Lower lobe of right lung (tissue), 2 donors: ENCODE data around the gene SGCA. TPM values are rescaled to one million over a fixed set of nuclear protein-coding genes. Genes with fewer than 3 reads are reported as not detected.

ENCODE experiments used
- ATAC-seq, 2 donors: fragments of 200-7000 bp; cut with Tn5 transposase; one replicate each; pipeline ENCODE4 v1.9.1; 2020 to 2022; ENCODE audit warnings: mild to moderate bottlenecking in 2 of 2, moderate library complexity in 2 of 2
- DNase-seq: peaks from one replicate; pipeline ENCODE4 v3.0.0-alpha.2; 2020
- H3K27ac ChIP-seq: fragments of 200-600 bp; one replicate; pipeline ENCODE4 v1.8.0; 2022
- H3K27me3 ChIP-seq: fragments of 200-600 bp; one replicate; pipeline ENCODE4 v1.8.0; 2022; ENCODE audit warnings: low read depth
- H3K36me3 ChIP-seq: fragments of 200-600 bp; one replicate; pipeline ENCODE4 v1.8.0; 2022; ENCODE audit warnings: mild to moderate bottlenecking
- H3K4me1 ChIP-seq: fragments of 200-600 bp; one replicate; pipeline ENCODE4 v1.8.0; 2022
- H3K4me3 ChIP-seq: fragments of 200-600 bp; one replicate; pipeline ENCODE4 v1.8.0; 2022; ENCODE audit warnings: mild to moderate bottlenecking
- H3K9me3 ChIP-seq: fragments of 200-600 bp; one replicate; pipeline ENCODE4 v1.8.0; 2022
- intact Hi-C: fragments of 100-400 bp; cut with DNase I; formaldehyde crosslinking; loops from one replicate; pipeline ENCODE4 v1.11.0; 2022
- long read RNA-seq: library from polyadenylated mRNA; unstranded; transcript quantifications from one replicate; pipeline ENCODE4 v2.0.0, GENCODE V29; 2021
- total RNA-seq: library from RNA; stranded (reverse); fragmentation: NEBNext Ultra II Directional; extraction: Animal tissue kit (Norgen Biotek cat#: 25700); gene quantifications from one replicate; pipeline ENCODE4 v1.2.1, GENCODE V29; 2021
- TF ChIP-seq, protein P1 (sequence below): fragments of 200-600 bp; IDR thresholded peaks from one replicate; pipeline ENCODE4 v1.8.0; 2022; ENCODE audit warnings: antibody characterized with exemption, mild to moderate bottlenecking
- donor health status: DM: no; HTN: yes; CAD: no; lungs with severe emphysema.

The SGCA gene
- 9.1 TPM for total RNA-seq
- long read RNA-seq, transcript SGCA-201 (10 exons, 1,432 nt): major isoform, 11 of 18 reads
- long read RNA-seq, partial matches to known transcripts: 6 of 18 reads
- long read RNA-seq, other reads (novel, unspliced or antisense): 1 of 18 reads

DNA sequence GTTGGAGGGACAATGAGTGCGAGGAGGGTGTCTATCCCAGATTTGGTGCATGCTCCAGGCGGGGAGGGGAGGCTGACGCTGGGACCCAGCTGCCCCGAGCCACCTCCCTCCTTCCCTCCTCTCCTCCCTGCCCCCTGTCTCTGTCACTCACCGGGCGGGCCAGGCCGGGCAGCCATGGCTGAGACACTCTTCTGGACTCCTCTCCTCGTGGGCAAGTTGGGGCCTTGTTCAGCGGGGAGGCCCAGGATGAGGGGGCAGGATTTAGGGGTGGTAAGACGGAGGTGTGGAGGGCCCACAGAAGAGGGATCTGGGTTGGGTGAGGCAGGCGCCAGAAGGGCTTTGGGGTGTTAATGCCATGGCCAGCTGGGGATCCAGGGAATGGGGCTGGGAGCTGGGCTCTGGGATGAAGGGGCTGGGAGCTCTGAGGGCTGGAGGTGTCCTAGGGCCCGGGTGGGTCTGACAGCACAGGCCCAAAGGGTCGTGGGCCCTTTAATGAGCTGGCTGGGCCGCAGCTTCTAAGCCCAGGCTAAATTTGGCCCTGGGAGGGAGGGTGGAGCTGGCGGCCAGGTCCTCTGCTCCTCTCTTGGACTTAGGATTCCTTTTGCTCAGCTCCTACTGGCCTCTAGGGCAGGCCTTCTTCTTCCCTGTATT, at the start of gene SGCA:
TSS of gene SGCA (plus strand) at position 139 of the 651 bp plus-strand sequence. CDS start at position 175, 36 bp downstream.
- peak within 1 kb of the TSS; percentile 49 for H3K27ac ChIP-seq
- ATAC-seq (no peak), DNase-seq (no peak)
- intact Hi-C loops: no loop called here
- no peaks in the 10 kb centered on the region for H3K36me3 ChIP-seq
- TF ChIP-seq, protein P1, sequence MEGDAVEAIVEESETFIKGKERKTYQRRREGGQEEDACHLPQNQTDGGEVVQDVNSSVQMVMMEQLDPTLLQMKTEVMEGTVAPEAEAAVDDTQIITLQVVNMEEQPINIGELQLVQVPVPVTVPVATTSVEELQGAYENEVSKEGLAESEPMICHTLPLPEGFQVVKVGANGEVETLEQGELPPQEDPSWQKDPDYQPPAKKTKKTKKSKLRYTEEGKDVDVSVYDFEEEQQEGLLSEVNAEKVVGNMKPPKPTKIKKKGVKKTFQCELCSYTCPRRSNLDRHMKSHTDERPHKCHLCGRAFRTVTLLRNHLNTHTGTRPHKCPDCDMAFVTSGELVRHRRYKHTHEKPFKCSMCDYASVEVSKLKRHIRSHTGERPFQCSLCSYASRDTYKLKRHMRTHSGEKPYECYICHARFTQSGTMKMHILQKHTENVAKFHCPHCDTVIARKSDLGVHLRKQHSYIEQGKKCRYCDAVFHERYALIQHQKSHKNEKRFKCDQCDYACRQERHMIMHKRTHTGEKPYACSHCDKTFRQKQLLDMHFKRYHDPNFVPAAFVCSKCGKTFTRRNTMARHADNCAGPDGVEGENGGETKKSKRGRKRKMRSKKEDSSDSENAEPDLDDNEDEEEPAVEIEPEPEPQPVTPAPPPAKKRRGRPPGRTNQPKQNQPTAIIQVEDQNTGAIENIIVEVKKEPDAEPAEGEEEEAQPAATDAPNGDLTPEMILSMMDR: no peak
- H3K9me3 ChIP-seq: no peaks in the 10 kb centered on the region
- H3K4me3 ChIP-seq: peak within 1 kb of the TSS; percentile 36
- H3K4me1 ChIP-seq: peaks cover 12% of the 10 kb centered on the region
- H3K27me3 ChIP-seq: no peaks in the 10 kb centered on the region

DNA sequence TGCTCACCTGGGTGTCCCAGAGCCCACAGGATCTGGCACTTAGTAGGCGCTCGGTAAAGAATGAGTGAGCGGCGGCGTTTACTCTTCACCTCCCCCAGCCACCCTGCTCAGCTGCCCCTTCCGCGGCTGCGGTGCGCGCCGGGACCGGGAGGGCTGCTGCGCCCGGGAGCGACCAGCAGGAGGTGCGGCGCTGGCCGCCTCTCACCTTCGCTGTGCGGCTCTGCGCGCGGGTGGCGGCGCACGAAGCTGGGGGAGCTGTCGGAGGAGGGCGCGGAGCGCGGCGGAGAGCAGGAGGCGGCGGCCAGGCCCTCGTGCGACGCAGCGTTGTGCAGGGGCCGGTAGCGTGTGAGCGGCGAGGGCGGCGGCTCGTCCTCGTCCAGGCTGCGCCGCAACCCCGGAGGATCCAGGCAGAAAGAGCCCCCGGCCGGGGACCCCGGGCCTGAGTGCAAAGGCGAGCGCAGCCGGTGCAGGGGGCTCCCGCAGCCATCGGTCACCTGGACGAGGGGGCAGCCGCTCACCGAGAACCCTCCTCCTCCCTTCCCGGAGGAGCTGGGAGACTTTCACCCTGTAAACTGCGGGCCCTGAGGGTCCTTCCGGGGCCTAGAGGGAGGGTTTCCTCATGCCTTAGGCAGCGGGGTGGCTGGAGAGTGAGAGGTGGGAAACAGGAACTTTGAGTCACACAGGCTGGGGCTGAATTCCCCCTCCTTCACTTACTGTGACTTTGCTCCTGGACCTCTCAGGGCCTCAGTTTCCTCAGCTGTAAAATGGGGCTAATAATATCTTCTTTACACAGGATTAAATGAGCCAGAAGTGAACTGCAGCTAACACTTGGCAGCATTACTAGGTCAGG, 48.4 kb upstream of the SGCA start:
- Histone ChIP-seq H3K36me3 (no peaks in the 10 kb centered on the region), H3K27ac (no peak overlapping the region), H3K4me1 (peaks cover 13% of the 10 kb centered on the region), H3K27me3 (peaks cover 43% of the 10 kb centered on the region), H3K4me3 (peak overlapping the region; percentile 30), H3K9me3 (no peaks in the 10 kb centered on the region)
- peak; percentile 84 to 87 for ATAC-seq
- intact Hi-C loops: no loop called here
- peak; percentile 68 for DNase-seq
- TF ChIP-seq, protein P1: peak; percentile 60

DNA sequence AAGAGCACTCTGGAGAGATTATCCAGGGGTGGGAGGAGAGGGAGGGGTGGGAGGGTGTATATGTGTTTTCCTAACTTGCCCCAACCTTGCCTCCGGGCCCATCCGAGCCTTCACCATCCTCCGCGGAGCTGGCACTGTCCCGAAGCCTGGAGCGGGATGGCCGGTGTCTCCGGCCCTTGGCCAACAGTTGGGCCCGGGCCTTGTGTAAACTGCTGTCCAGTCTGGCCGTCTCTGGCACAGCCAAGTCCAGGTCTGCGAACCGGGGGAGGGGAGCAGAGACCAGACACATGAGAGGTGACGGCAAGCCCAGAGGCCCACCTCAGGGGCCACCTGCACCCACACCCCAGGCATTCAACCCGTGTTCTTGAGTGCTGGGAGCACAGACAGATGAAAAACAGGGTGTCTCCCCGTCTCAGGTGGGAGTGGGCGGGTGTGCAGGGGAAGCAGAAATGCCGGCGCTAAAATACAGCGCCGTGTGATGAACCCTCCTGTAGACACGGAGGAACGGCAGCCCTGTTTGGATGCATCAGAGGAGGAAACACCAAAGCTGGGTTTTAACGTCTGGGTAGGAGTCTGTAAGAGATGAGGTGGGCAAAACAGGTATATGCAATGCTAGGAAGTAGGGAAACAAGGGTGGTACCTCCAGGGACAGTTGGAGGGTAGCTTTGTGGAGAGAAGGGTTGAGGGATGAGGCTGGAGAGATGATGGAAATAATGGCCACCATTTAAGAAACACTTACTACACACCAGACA, 47.6 kb upstream of the SGCA start:
- Histone ChIP-seq H3K36me3 (no peaks in the 10 kb centered on the region), H3K27me3 (peaks cover 43% of the 10 kb centered on the region), H3K9me3 (no peaks in the 10 kb centered on the region), H3K4me3 (no peak overlapping the region), H3K4me1 (peaks cover 8% of the 10 kb centered on the region), H3K27ac (no peak overlapping the region)
- no peak for ATAC-seq
- DNase-seq: no peak
- TF ChIP-seq, protein P1: no peak
- intact Hi-C loops: no loop called here

DNA sequence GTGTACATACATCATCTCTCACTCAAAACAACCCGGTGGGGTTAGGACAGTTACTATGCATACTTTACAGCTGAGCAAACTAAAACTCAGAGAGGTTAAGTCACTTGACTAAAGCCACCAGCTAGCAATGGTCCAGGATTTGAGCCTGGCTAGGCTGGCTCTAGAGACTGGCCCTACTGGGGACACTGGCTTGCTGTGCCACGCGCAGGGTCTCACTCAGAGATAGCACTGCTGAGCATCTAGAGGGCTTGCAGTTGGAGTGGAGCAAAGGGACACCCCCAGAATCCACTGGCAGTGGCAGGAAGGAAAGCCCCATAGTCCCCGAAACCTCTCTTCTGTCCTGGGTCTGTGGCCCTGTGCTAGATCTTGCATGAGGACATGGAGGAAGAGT, 47.0 kb upstream of the SGCA start:
- TF ChIP-seq, protein P1: no peak
- ATAC-seq (no peak), DNase-seq (no peak)
- no peaks in the 10 kb centered on the region for H3K36me3 ChIP-seq
- no peak overlapping the region for H3K27ac ChIP-seq
- peaks cover 8% of the 10 kb centered on the region for H3K4me1 ChIP-seq
- H3K9me3 ChIP-seq: no peaks in the 10 kb centered on the region
- H3K4me3 ChIP-seq: no peak overlapping the region
- peaks cover 43% of the 10 kb centered on the region for H3K27me3 ChIP-seq
- intact Hi-C loops: no loop called here
